ENCODE data around the gene PHLDB1.

GRCh38 chr11:118628861-118629549 lies 21.6 kb downstream of the PHLDB1 start:
- TF ChIP-seq POLR2A (IDR thresholded peaks at IDR 0.05) (no peak), CTCF (IDR thresholded peaks at IDR 0.05) (no peak)
